DMS53 (cell line): Measurements from ENCODE around the gene GLT8D2.

Source experiments
- DNase-seq: peaks from one replicate; lab custom pipeline; 2025; lab: John Stamatoyannopoulos, UW

GLT8D2 gene

GRCh38 chr12:104049903-104050356 lies at the start of gene GLT8D2:
Gene GLT8D2, minus strand, starts transcription at chr12:104050187. Its CDS starts 30,539 bp downstream, at chr12:104019648.
- DNase-seq, result peak; percentile 35

GRCh38 chr12:104097954-104098353 lies 48.0 kb upstream of the GLT8D2 start:
- no peak for DNase-seq

GRCh38 chr12:104095289-104095688 lies 45.3 kb upstream of the GLT8D2 start:
- no peak for DNase-seq

GRCh38 chr12:104094284-104094683 lies 44.3 kb upstream of the GLT8D2 start:
- no peak for DNase-seq

GRCh38 chr12:104091136-104091535 lies 41.1 kb upstream of the GLT8D2 start:
- DNase-seq, result no peak

GRCh38 chr12:104090685-104091084 lies 40.7 kb upstream of the GLT8D2 start:
- DNase-seq, result no peak

- DNase-seq, result no peak
Measured at GRCh38 chr12:104083769-104084475, 33.9 kb upstream of the GLT8D2 start.

- no peak for DNase-seq
Measured at GRCh38 chr12:104080764-104081163, 30.8 kb upstream of the GLT8D2 start.

- DNase-seq, result no peak
Measured at GRCh38 chr12:104079024-104079423, 29.0 kb upstream of the GLT8D2 start.

GRCh38 chr12:104073699-104074098 lies 23.7 kb upstream of the GLT8D2 start:
- DNase-seq, result no peak

GRCh38 chr12:104072099-104072498 lies 22.1 kb upstream of the GLT8D2 start:
- DNase-seq, result no peak

- peak; percentile 50 for DNase-seq
Measured at GRCh38 chr12:104064842-104065427, 14.9 kb upstream of the GLT8D2 start.

GRCh38 chr12:104064031-104064841 lies 14.2 kb upstream of the GLT8D2 start, which contains the start of gene HCFC2:
Gene HCFC2, plus strand, starts transcription at chr12:104064531. Its CDS starts 30 bp downstream, at chr12:104064561.
- DNase-seq, result peak; percentile 97

- DNase-seq, result peak; percentile 81
Measured at GRCh38 chr12:104063712-104064030, 13.7 kb upstream of the GLT8D2 start.

GRCh38 chr12:104060791-104061190 lies 10.8 kb upstream of the GLT8D2 start:
- peak; percentile 80 for DNase-seq

GRCh38 chr12:104059963-104060362 lies 10.0 kb upstream of the GLT8D2 start:
- no peak for DNase-seq

- DNase-seq, result no peak
Measured at GRCh38 chr12:104058802-104059201, 8.8 kb upstream of the GLT8D2 start.

GRCh38 chr12:104057771-104058197 lies 7.8 kb upstream of the GLT8D2 start:
- peak; percentile 63 for DNase-seq

GRCh38 chr12:104056419-104056972 lies 6.5 kb upstream of the GLT8D2 start:
- DNase-seq, result peak; percentile 66

- peak; percentile 94 for DNase-seq
Measured at GRCh38 chr12:104055686-104056388, 5.8 kb upstream of the GLT8D2 start.

GRCh38 chr12:104054681-104055346 lies 4.8 kb upstream of the GLT8D2 start:
- peak; percentile 21 for DNase-seq
